HCT116 (cell line): ENCODE measurements around the gene HECW1. TPM values are rescaled to one million over a fixed set of nuclear protein-coding genes. Genes with fewer than 3 reads are reported as not detected.

Source experiments
- ATAC-seq: fragments of 200-7000 bp; cut with Tn5 transposase; 2 replicates; pipeline ENCODE4 v1.9.1; 2020; ENCODE audit warnings: mild to moderate bottlenecking, moderate library complexity
- BruUV-seq: library from RNA; stranded (reverse); fragments of 400-500 nt; replicated peaks from 2 replicates; lab custom pipeline; 2021; lab: Mats Ljungman, UMichigan
- CTCF ChIA-PET: fragments of 300-600 bp; sonication (Branson Sonifier 250); formaldehyde crosslinking; loops from one replicate; lab custom pipeline; 2021; ENCODE audit warnings: antibody characterized with exemption; lab: Charles Lee
- POLR2A ChIA-PET: fragments of 300-600, 350-600 bp; sonication (Branson Sonifier 250); formaldehyde crosslinking; loops from one replicate; lab custom pipeline; 2021; ENCODE audit warnings: antibody characterized with exemption; lab: Charles Lee
- RAD21 ChIA-PET, 2 experiments: fragments of 300-600 bp; sonication (Branson Sonifier 250); formaldehyde crosslinking; loops; one replicate each; lab custom pipeline; 2023; ENCODE audit warnings: low total read pairs in 2 of 2; ENCODE audit not compliant: uncharacterized antibody in 2 of 2, unreplicated experiment in 2 of 2, low non-redundant PET in 1 of 2; lab: Charles Lee
- DNase-seq: peaks from one replicate; pipeline ENCODE4 v3.0.0-alpha.2; 2010; ENCODE audit warnings: low read depth, low spot score
- H2AFZ ChIP-seq: fragments of 200-600 bp; shearing (Covaris generic), sonication (generic); 2 replicates; pipeline ENCODE4 v1.6.1; 2017; ENCODE audit warnings: low read depth, mixed run types, mixed read lengths, antibody characterized with exemption, low read length; ENCODE audit not compliant: poor library complexity, severe bottlenecking
- H3K27ac ChIP-seq: 2 replicates; pipeline ENCODE4 v1.5.1; 2012; ENCODE audit warnings: low read depth, low read length
- H3K27me3 ChIP-seq: fragments of 200-600 bp; sonication (generic); 2 replicates; pipeline ENCODE4 v1.6.1; 2016; ENCODE audit warnings: mixed run types, low read length, mixed read lengths; ENCODE audit not compliant: insufficient read depth
- H3K36me3 ChIP-seq, 2 experiments: fragments of 200-500 bp in 1 of 2; fragments of 200-600 bp in 1 of 2; sonication (Bioruptor generic) in 1 of 2; sonication (generic) in 1 of 2; 2 replicates each; pipeline versions ENCODE4 v1.5.1 to v1.6.1; 2014 to 2016; ENCODE audit warnings: low read length in 2 of 2, inconsistent platforms in 1 of 2, mixed read lengths in 1 of 2, mixed run types in 1 of 2; ENCODE audit not compliant: insufficient read depth in 2 of 2, control insufficient read depth in 1 of 2
- H3K4me1 ChIP-seq, 2 experiments: fragments of 200-600 bp in 1 of 2; sonication (generic) in 1 of 2; 2 replicates each; pipeline versions ENCODE4 v1.5.1 to v1.6.1; 2012 to 2017; ENCODE audit warnings: low read length in 2 of 2, inconsistent platforms in 1 of 2, mild to moderate bottlenecking in 1 of 2, mixed read lengths in 1 of 2, mixed run types in 1 of 2, moderate library complexity in 1 of 2; ENCODE audit not compliant: insufficient read depth in 2 of 2, control insufficient read depth in 1 of 2
- H3K4me2 ChIP-seq: fragments of 200-600 bp; sonication (generic); 2 replicates; pipeline ENCODE4 v1.6.1; 2017; ENCODE audit warnings: mixed run types, low read length, mixed read lengths
- H3K4me3 ChIP-seq, 2 experiments: fragments of 200-600 bp in 1 of 2; sonication (generic) in 1 of 2; replicated peaks in 1 of 2; 2 replicates each; pipeline ENCODE4 v1.5.1; 2011 to 2016; ENCODE audit warnings: low read length in 2 of 2, control low read depth in 1 of 2, low read depth in 1 of 2, mild to moderate bottlenecking in 1 of 2, mixed read lengths in 1 of 2, mixed run types in 1 of 2
- H3K79me2 ChIP-seq: fragments of 200-600 bp; sonication (generic); 2 replicates; pipeline ENCODE4 v1.6.1; 2017; ENCODE audit warnings: mild to moderate bottlenecking, mixed run types, low read length, moderate library complexity, mixed read lengths; ENCODE audit not compliant: insufficient read depth
- H3K9ac ChIP-seq: fragments of 200-600 bp; sonication (generic); 2 replicates; pipeline ENCODE4 v1.6.1; 2016; ENCODE audit warnings: low read length, mixed read lengths
- H3K9me2 ChIP-seq: fragments of 200-600 bp; sonication (generic), shearing (Covaris generic); 2 replicates; pipeline ENCODE4 v1.6.1; 2017; ENCODE audit warnings: mixed run types, mild to moderate bottlenecking, moderate library complexity; ENCODE audit not compliant: insufficient read depth
- H3K9me3 ChIP-seq, 2 experiments: fragments of 200-500 bp in 1 of 2; fragments of 200-600 bp in 1 of 2; sonication (Bioruptor generic) in 1 of 2; sonication (generic) in 1 of 2; 2 replicates each; pipeline ENCODE4 v1.6.1; 2014 to 2017; ENCODE audit warnings: low read length in 2 of 2, mixed read lengths in 2 of 2, inconsistent platforms in 1 of 2, low read depth in 1 of 2, mild to moderate bottlenecking in 1 of 2, mixed run types in 1 of 2, moderate library complexity in 1 of 2; ENCODE audit not compliant: control insufficient read depth in 1 of 2, insufficient read depth in 1 of 2
- H4K20me1 ChIP-seq: fragments of 200-600 bp; sonication (generic), shearing (Covaris generic); 2 replicates; pipeline ENCODE4 v1.6.1; 2017; ENCODE audit warnings: mixed run types, mild to moderate bottlenecking, moderate library complexity; ENCODE audit not compliant: insufficient read depth
- CEBPB ChIP-seq: IDR thresholded peaks from 2 replicates; pipeline ENCODE4 v1.6.1; 2012; ENCODE audit warnings: low read depth
- ELF1 ChIP-seq: IDR thresholded peaks from 2 replicates; pipeline ENCODE4 v1.6.1; 2012; ENCODE audit warnings: low read depth, borderline replicate concordance
- EZH2 ChIP-seq: fragments of 200-600 bp; sonication (generic); IDR thresholded peaks from 2 replicates; pipeline ENCODE4 v1.6.1; 2017; ENCODE audit warnings: antibody characterized with exemption, mixed run types
- EZH2phosphoT487 ChIP-seq: fragments of 200-600 bp; IDR thresholded peaks from 2 replicates; pipeline ENCODE4 v1.6.1; 2018; ENCODE audit warnings: antibody characterized with exemption, borderline replicate concordance
- FOSL1 ChIP-seq: IDR thresholded peaks from 2 replicates; pipeline ENCODE4 v1.6.1; 2012; ENCODE audit warnings: low read depth
- POLR2A ChIP-seq: IDR thresholded peaks from 2 replicates; pipeline ENCODE4 v1.7.0; 2011; ENCODE audit warnings: borderline replicate concordance; ENCODE audit not compliant: insufficient read depth, insufficient read length; ENCODE audit errors: extremely low read depth
- POLR2AphosphoS5 ChIP-seq: IDR thresholded peaks from 2 replicates; pipeline ENCODE4 v1.6.1; 2011; ENCODE audit warnings: mild to moderate bottlenecking, low read depth, low read length, moderate library complexity
- RAD21 ChIP-seq: IDR thresholded peaks from 2 replicates; pipeline ENCODE4 v1.6.1; 2012; ENCODE audit warnings: low read depth, mild to moderate bottlenecking
- TCF7L2 ChIP-seq: IDR thresholded peaks from 2 replicates; pipeline ENCODE4 v1.7.0; 2011; ENCODE audit warnings: borderline replicate concordance, inconsistent platforms; ENCODE audit not compliant: insufficient read depth, insufficient read length; ENCODE audit errors: extremely low read depth
- ZNF274 ChIP-seq: fragments of 200-500 bp; sonication (Bioruptor generic); IDR thresholded peaks from 2 replicates; pipeline ENCODE4 v1.6.1; 2014; ENCODE audit warnings: mild to moderate bottlenecking, low read depth, low read length, inconsistent platforms
- intact Hi-C: fragments of 100-400 bp; cut with micrococcal nuclease; formaldehyde crosslinking; loops from 2 replicates; pipeline ENCODE4 v1.10.0; 2022
- total RNA-seq: library from RNA; stranded (reverse); gene quantifications from one replicate; pipeline ENCODE4 v1.2.1, GENCODE V29; 2021; ENCODE audit not compliant: unreplicated experiment
- TF ChIP-seq, protein P1 (sequence below): IDR thresholded peaks from 2 replicates; pipeline ENCODE4 v1.6.1; 2012; ENCODE audit warnings: low read depth
- TF ChIP-seq, protein P2 (sequence below), 3 experiments: fragments of 200-600 bp in 1 of 3; sonication (generic) in 1 of 3; IDR thresholded peaks in 2 of 3; conservative IDR thresholded peaks in 1 of 3; 2 replicates each; pipeline ENCODE4 v1.5.1; 2012 to 2017; ENCODE audit warnings: low read depth in 2 of 3, low read length in 2 of 3, antibody characterized with exemption in 1 of 3, borderline replicate concordance in 1 of 3, control low read depth in 1 of 3, mild to moderate bottlenecking in 1 of 3, mixed read lengths in 1 of 3, mixed run types in 1 of 3, moderate library complexity in 1 of 3; ENCODE audit not compliant: insufficient read depth in 1 of 3
- TF ChIP-seq, protein P3 (sequence below): IDR thresholded peaks from 2 replicates; pipeline ENCODE4 v1.6.1; 2012

HECW1 gene
- total RNA-seq, 1 experiment from 2014 or later = 5.6 TPM

DNA sequence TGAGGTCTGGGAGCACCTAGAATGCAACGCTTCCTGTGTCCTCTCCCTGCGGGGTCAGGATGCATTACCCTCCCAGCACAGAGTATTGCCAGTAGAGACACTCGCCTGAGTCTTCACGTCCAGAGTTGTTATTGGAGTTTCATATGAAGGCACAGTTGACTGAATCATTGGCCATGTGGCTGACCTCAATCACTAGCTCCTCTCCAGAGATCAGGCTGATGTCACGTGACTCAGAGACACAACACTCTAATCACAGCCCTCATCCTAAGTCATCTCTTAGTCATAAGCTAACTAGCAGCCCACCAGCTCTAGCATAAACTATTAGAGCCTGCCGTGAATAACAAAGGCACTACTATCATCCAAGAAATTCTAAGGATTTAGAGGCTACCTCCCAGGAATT is 107.8 kb downstream of the HECW1 start:
- H3K27ac ChIP-seq = no peak overlapping the region
- POLR2A ChIA-PET = no interaction called here
- no peaks in the 10 kb centered on the region for H3K79me2 ChIP-seq
- no peaks in the 10 kb centered on the region for H4K20me1 ChIP-seq
- ATAC-seq = no peak
- H3K27me3 ChIP-seq = no peaks in the 10 kb centered on the region
- no peak overlapping the region for H3K4me3 ChIP-seq
- CTCF ChIA-PET = no interaction called here
- no peak for TF ChIP-seq ELF1
- TF ChIP-seq, protein P1, sequence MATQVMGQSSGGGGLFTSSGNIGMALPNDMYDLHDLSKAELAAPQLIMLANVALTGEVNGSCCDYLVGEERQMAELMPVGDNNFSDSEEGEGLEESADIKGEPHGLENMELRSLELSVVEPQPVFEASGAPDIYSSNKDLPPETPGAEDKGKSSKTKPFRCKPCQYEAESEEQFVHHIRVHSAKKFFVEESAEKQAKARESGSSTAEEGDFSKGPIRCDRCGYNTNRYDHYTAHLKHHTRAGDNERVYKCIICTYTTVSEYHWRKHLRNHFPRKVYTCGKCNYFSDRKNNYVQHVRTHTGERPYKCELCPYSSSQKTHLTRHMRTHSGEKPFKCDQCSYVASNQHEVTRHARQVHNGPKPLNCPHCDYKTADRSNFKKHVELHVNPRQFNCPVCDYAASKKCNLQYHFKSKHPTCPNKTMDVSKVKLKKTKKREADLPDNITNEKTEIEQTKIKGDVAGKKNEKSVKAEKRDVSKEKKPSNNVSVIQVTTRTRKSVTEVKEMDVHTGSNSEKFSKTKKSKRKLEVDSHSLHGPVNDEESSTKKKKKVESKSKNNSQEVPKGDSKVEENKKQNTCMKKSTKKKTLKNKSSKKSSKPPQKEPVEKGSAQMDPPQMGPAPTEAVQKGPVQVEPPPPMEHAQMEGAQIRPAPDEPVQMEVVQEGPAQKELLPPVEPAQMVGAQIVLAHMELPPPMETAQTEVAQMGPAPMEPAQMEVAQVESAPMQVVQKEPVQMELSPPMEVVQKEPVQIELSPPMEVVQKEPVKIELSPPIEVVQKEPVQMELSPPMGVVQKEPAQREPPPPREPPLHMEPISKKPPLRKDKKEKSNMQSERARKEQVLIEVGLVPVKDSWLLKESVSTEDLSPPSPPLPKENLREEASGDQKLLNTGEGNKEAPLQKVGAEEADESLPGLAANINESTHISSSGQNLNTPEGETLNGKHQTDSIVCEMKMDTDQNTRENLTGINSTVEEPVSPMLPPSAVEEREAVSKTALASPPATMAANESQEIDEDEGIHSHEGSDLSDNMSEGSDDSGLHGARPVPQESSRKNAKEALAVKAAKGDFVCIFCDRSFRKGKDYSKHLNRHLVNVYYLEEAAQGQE = no peak
- TF ChIP-seq POLR2AphosphoS5 = no peak
- TF ChIP-seq ZNF274 = no peak
- TF ChIP-seq, protein P2, sequence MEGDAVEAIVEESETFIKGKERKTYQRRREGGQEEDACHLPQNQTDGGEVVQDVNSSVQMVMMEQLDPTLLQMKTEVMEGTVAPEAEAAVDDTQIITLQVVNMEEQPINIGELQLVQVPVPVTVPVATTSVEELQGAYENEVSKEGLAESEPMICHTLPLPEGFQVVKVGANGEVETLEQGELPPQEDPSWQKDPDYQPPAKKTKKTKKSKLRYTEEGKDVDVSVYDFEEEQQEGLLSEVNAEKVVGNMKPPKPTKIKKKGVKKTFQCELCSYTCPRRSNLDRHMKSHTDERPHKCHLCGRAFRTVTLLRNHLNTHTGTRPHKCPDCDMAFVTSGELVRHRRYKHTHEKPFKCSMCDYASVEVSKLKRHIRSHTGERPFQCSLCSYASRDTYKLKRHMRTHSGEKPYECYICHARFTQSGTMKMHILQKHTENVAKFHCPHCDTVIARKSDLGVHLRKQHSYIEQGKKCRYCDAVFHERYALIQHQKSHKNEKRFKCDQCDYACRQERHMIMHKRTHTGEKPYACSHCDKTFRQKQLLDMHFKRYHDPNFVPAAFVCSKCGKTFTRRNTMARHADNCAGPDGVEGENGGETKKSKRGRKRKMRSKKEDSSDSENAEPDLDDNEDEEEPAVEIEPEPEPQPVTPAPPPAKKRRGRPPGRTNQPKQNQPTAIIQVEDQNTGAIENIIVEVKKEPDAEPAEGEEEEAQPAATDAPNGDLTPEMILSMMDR (IDR thresholded peaks at IDR 0.05 in 2 of 3, conservative IDR thresholded peaks at IDR 0.05 in 1 of 3; ENCODE audit: borderline replicate concordance in 1 of 3, insufficient read depth in 1 of 3, low read depth in 2 of 3, low read length in 2 of 3) = no peak
- TF ChIP-seq EZH2 = no peak
- no peak for TF ChIP-seq CEBPB
- TF ChIP-seq EZH2phosphoT487 = no peak
- no peak for TF ChIP-seq POLR2A
- no peak for TF ChIP-seq FOSL1
- no peak for TF ChIP-seq RAD21
- TF ChIP-seq, protein P3, sequence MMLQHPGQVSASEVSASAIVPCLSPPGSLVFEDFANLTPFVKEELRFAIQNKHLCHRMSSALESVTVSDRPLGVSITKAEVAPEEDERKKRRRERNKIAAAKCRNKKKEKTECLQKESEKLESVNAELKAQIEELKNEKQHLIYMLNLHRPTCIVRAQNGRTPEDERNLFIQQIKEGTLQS = no peak
- TF ChIP-seq TCF7L2 = no peak
- no peak overlapping the region for H3K4me2 ChIP-seq
- RAD21 ChIA-PET = no interaction called here
- H3K36me3 ChIP-seq = no peaks in the 10 kb centered on the region
- BruUV-seq = no TSS peak
- H3K9me3 ChIP-seq = no peaks in the 10 kb centered on the region
- intact Hi-C loops = no loop called here
- H3K9me2 ChIP-seq = no peaks in the 10 kb centered on the region
- no peak overlapping the region for H2AFZ ChIP-seq
- DNase-seq = no peak
- peaks cover 0 to 6% of the 10 kb centered on the region in 2 experiments; a peak in 1 of 4 replicates for H3K4me1 ChIP-seq
- no peak overlapping the region for H3K9ac ChIP-seq
